NOMO-1 treated with dmso at 0.1 percent for 144 hours (cell line): ENCODE data around the gene SSTR4.

Experiments used
- DNase-seq: peaks from one replicate; lab custom pipeline; 2025; ENCODE audit not compliant: unreplicated experiment; lab: John Stamatoyannopoulos, UW

Gene SSTR4

GRCh38 chr20:23085436-23086055 is 50.4 kb downstream of the SSTR4 start:
- peak; percentile 23 for DNase-seq

- DNase-seq: no peak
These were observed 51.0 kb downstream of the SSTR4 start, which contains the start of gene CD93 for GRCh38 chr20:23086056-23086566. Gene CD93, minus strand, starts transcription at chr20:23086324. Its CDS starts 132 bp downstream, at chr20:23086192.

GRCh38 chr20:23086931-23087411 is 51.9 kb downstream of the SSTR4 start:
- peak; percentile 63 for DNase-seq

- no peak for DNase-seq
These were observed 52.6 kb downstream of the SSTR4 start for GRCh38 chr20:23087587-23088251.
